AG04449 (cell line): Measurements from ENCODE around the gene NEO1.

Experiments
- CTCF ChIA-PET: fragments of 350-600 bp; formaldehyde crosslinking; extraction: SDS; loops from one replicate; lab custom pipeline; 2021; ENCODE audit warnings: antibody characterized with exemption; lab: Yijun Ruan, JAX
- POLR2A ChIA-PET: fragments of 400-600, 350-600 bp; formaldehyde crosslinking; extraction: SDS; loops from one replicate; lab custom pipeline; 2020; ENCODE audit warnings: antibody characterized with exemption, inconsistent platforms; lab: Yijun Ruan, JAX
- DNase-seq: peaks from one replicate; pipeline ENCODE4 v3.0.0-alpha.2; 2010; ENCODE audit warnings: low read depth, low spot score
- H3K4me3 ChIP-seq: 2 replicates; pipeline ENCODE4 v1.5.1; 2011; ENCODE audit warnings: low read depth, mild to moderate bottlenecking, control low read depth, low read length
- CTCF ChIP-seq: IDR thresholded peaks from one replicate; pipeline ENCODE4 v1.5.1; 2011; ENCODE audit warnings: mild to moderate bottlenecking, moderate library complexity, low read length, control low read depth, inconsistent platforms; ENCODE audit not compliant: insufficient read depth; ENCODE audit errors: missing control alignments

NEO1 gene

GRCh38 chr15:73009066-73010056 is 42.9 kb upstream of the NEO1 start:
- POLR2A ChIA-PET: no interaction called here
- H3K4me3 ChIP-seq: no peak overlapping the region
- no peak for DNase-seq
- CTCF ChIA-PET: no interaction called here
- no peak for TF ChIP-seq CTCF

GRCh38 chr15:73010154-73011152 is 41.8 kb upstream of the NEO1 start:
- ChIA-PET POLR2A (no interaction called here), CTCF (no interaction called here)
- no peak for DNase-seq
- TF ChIP-seq CTCF: no peak
- H3K4me3 ChIP-seq: no peak overlapping the region

- CTCF ChIA-PET: no interaction called here
- DNase-seq: no peak
- H3K4me3 ChIP-seq: no peak overlapping the region
- no peak for TF ChIP-seq CTCF
- POLR2A ChIA-PET: no interaction called here
These were observed 37.4 kb upstream of the NEO1 start for GRCh38 chr15:73014904-73015303.

GRCh38 chr15:73015493-73015892 is 36.8 kb upstream of the NEO1 start:
- CTCF ChIA-PET: no interaction called here
- no peak for TF ChIP-seq CTCF
- no peak overlapping the region for H3K4me3 ChIP-seq
- POLR2A ChIA-PET: no interaction called here
- DNase-seq: no peak

- no peak for TF ChIP-seq CTCF
- CTCF ChIA-PET: no interaction called here
- no peak overlapping the region for H3K4me3 ChIP-seq
- DNase-seq: no peak
- POLR2A ChIA-PET: no interaction called here
These were observed 34.3 kb upstream of the NEO1 start for GRCh38 chr15:73017987-73018386.
